T-helper 1 cell (primary cell): ENCODE measurements around the gene MS4A4A.
A peak's percentile ranks its signal among the peaks of the same experiment; 100 is the strongest.
"Not testable (repeated sequence)": the region's sequence is repeated elsewhere in the genome, so short reads cannot be mapped to it uniquely, and the experiment has no call there.

Experiments
- DNase-seq, 5 donors: peaks; one replicate each; pipeline ENCODE4 v3.0.0-alpha.2; 2012 to 2020
- total RNA-seq, 4 donors: gene quantifications; one replicate each; lab custom pipeline; 2026; lab: John Stamatoyannopoulos, UW

MS4A4A gene
- 0 reads per million in 4 donors for total RNA-seq

DNA sequence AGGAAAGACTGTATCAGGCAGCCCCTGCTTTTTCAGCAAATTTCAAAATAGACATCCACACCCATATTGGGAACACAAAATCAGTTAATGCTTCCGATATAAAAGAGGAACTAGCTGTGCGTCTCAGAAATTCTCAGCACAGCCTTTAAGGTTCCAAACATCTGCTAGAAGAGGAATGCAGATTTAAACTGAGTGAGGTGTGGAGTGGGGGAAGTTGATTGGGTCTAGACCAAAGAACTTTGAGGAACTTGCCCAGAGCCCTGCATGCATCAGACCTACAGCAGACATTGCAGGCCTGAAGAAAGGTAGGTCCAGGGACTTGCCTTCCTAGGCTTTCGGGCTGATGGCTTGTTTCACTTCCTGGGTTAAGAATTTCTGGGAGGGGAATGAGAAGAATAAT lies at the start of gene MS4A4A:
Gene MS4A4A (plus strand): TSS at position 255 of the 400 bp plus-strand sequence. CDS start 10 bp downstream, at position 265.
- DNase-seq = no peak

DNA sequence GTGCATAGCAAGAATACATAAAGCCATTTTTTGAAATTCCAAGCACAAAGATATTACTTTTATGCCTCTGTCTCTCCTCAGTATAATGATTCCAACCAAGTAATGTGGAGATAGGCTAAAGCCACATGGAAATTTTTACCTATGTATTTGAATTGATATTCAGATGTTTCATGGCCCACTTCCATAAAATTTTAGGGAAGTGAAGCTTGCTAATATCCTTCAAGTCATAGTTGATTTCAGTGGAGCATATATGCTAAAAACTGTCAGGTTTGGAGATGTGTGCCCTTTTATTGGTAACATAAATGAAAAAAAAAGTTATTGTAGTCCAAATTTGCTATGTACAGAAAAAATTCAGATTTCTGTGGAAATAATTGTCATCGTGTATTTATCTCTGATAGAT lies 49.8 kb upstream of the MS4A4A start:
- DNase-seq = no peak

DNA sequence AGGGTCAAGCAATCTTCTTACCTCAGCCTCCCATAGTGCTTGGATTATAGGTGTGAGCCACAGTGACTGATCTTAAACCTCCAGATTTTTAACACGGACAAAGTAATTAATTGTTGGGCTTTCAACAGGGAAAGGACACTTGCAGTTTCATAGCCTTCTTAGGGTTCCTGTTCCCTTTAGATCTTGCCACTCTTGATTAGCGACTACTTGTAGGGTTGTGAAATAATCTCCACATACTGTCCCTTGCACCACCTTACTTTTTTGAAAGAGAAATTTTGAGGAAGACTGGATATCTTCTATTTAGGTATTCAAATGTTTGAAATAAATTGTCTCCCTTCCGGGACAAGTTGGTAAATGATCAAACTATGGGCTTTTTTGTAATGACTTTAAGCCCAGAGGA lies 45.1 kb upstream of the MS4A4A start:
- no peak for DNase-seq

DNA sequence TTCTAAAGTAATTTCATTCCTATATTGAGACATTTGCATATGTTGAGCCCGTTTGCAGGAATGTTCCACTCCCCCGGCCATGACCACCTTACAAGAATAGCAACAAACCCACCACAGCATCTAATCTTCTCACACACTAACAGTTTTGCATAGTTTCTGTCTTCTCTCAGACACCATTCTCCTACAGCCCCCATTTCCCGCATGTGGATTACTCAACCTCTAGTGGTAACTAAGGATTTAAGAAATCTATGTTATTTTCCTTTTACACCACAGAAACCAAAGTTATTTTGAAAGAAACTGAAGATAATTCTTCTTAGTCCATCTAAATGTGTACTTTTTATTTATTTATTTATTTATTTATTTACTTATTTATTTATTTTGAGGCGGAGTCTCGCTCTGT lies 39.8 kb upstream of the MS4A4A start:
- no peak for DNase-seq

DNA sequence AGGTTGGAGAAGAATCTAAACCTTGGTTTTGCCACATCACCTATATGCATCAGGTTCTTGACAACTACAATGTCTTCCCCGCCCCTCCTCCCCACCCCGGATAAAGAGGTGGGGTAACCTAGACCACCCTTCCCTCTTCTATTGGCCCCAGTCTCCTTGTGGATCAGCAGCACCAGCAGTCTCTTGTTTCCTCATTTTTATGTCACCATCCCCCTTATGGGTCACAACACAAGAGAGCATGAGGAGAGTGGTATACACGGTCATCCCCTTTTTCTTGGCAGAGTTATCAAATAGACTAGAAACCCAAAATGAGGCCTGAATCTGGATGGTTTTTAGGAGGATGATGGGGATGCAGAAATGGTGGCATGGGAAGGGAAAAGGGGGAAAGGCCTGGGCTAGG lies 38.7 kb upstream of the MS4A4A start:
- DNase-seq = no peak

DNA sequence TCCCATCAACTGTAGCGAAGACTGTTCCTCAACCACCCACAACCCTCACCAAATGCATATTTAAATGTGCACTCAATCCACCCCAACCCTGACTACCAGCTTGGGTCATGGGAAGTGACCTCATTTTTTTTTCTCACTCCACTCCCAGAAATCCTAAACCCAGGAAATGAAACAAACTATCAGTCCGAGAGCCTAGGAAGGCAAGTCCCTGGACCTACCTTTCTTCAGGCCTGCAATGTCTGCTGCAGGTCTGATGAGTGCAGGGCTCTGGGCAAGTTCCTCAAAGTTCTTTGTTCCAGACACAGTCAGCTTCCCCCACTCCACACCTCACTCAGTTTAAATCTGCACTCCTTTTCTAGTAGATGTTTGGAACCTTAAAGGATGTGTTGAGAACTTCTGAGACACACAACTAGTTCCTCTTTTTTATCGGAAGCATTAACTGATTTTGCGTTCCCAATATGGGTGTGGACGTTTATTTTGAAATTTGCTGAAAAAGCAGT lies 37.7 kb upstream of the MS4A4A start, which contains the start of gene MS4A4E:
Gene MS4A4E (minus strand): TSS at position 398 of the 500 bp plus-strand sequence. CDS start 13,082 bp downstream, outside the sequence.
- DNase-seq = no peak

DNA sequence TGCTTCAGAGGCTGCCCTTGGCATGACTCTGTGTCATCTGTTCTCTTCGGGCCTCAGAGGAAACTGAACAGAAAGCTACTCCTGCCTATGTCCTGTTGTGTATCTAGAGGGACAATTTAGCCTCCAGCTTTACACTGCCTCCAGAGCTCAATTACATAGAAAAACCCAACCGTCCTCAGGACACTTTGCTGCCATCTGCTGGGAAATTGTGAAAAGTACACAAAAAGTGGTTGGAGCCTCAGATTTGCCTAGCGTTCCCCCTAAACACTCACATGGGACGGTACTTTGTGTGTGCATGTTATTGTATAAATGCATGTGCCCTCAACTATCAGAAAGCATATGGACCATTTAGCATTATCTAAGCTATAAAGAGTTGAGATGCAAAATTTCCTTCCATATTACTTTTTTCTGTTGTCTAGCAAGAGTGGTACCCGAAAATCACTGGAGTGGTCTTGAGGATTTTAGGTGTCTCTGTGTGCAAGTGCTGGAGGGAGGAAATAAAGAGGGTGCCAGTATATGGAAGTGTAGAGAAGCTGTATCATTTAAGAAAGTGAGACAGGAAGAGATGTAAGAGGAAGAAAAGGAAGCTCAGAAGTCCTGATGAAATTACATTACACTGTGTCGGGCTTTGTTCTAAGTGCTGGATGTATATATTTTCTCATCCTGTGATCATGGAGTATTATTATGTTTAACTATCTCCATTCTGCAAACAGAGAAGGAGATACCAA lies 28.8 kb upstream of the MS4A4A start:
- DNase-seq = no peak

DNA sequence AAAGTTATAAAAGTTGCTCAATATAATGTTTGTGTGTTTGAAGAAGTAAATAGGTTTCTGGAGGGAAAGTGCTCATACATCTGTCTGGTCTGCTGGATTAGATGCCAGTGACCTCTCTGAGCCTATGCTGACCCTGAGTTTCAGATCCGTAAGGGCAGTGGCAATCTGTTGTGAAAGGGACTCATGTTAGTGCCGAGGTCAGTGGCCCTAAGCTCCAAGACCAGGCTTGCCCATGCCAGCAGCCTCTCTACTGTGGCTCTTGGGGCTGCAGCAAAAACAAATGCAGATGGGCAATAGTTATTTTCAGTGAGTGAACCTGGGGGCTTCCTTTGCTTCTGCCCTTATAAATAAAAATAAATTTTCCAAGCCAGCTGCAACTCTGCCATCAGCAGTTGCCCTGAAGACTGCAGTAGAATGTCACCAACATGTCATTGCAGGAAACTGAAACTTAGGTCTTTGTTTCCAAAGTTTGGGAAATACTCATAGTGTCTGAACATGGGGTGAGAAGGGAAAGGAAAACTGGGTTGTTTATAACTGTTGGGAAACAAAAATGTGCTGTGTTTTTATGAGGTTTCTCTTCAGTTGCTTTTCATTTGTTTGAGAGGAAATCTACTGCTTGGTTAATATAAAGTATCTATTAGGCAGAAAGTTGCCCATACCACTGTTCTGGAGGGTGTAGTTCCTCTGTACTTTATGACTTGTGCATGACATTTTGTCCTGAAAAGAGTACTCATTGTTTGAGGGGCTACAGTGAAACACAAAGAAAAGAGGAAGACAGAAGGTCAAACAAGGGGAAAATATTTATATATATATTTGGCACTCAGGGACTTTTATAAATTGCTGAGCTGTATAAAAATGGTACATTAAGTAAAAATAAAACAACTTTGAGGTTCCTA lies 28.0 kb upstream of the MS4A4A start:
- DNase-seq = no peak

DNA sequence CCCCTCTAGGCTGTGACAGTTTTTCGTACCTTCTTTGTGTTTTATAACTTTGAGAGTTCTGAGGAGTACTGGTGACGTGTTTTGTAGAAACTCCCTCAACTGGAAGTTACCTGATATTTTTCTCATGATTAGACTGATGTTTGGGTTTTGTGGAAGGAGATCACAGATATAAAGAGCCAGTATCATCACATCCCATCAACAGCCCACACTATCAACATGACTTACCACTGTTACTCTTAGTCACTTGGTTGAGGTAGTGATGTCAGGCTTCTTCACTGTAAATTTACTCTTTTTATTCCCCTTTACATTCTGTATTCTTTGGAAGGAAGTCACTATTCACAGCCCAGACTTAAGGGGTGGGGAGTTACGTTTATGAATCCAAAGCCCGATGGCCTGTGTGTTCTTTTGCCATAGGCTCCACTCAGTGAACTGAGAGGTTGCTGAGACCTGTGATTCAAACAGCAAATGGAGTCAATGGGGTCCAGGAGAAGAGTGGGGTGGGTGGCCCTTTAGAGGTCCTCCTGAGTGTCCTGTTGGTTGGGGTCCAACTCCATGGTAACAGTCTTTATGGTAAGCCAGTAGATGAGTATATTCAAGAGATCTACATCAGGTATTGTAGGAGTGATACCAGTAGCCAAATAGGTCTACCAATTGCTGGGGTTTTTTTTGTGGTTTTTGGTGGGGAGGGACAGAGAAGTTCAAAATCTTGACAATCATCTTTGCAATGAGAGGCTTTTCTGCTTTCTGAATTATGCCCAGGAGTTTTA lies 22.3 kb upstream of the MS4A4A start:
- no peak for DNase-seq

DNA sequence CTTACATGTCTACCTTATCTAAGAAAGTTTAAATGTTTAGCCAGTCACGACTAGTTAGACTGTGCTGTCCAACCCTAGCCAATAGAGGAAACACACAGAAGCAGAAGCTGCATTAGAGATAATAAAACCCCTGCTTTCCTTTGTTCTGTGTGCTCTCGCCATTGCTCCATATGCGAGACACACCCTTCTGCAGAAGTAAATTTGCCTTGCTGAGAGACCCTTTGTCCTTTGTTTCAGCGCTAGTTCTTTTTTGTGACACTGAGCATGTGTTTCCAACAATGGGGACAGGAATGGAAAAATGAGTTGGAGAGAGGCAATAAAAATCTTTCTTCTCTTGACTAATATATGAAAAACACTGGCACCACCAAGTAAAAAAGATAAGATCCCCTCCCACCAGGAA lies 19.5 kb upstream of the MS4A4A start:
- DNase-seq = no peak

DNA sequence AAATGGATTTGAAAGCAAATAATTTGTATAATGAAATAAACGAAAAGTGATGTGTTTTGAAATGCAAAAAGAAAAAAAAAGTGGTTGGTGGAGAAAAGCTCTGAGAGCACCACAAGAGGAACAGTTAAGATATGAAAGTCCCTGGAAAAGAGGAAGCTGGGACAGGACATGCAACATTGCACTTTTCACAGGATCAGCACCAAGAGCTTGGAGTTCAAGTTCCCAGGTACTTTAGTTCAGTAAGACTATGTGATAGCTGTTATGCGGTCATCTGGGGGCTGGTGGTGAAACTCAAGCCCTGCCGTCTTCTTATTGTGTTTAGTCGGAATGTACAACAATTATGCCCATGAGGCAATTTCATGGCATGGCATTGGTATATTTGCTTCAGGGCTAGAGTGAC lies 17.1 kb upstream of the MS4A4A start:
- no peak for DNase-seq

DNA sequence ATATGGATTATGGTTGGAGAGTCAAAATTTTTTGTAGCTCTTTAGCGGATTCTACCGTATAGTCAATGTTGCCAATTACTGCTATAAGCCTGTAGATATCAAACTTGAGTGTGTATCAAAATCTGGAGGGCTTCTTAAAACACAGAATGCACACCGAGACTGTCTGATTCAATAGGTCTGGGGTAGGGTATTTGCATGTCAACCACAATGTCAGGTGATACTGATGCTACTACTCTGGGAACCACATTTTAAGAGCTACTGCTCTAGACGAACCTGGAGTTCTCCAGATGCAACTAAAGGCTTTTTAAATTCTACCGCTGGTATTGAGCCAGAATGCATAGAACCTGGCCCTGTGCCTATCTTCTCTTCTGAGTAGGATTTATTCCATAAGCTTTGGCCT lies 15.8 kb upstream of the MS4A4A start:
- no peak for DNase-seq

DNA sequence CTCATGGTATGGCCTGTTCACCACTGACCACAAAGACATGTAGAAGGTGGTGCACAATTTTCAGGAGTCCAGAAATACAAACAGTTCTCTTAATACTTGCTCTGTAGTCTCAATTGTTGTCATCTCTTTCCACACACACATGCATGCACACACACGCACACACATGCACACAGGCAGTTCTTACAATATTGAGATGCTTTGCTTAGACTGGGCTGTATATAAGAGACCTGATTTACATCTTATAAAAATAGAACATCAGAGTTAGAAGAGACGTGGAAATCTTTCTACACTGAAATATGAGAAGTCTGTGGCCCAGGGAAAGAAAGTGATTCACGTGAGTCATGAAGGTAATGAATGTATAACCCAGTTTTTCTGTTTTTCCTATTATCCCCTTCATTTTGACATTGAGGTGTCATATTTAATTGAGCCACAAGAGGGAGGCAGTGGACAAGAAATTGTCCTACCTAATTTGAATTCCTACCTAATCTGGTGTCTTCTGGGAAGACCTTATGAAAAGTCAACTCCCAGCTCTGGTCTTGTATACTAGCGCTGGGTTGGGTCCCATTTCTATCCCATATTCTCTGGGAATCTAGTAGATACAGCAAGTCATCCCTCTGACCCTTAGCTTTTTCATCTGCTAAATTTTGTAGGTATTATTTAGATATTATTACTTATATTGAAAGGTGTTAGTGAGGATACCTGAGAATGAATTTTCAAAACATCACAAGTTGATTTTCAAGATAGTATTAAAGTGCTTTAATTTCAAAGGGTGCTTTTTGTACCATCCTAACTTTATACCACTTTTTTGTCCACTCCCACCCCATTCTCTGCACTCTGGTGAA lies 14.9 kb upstream of the MS4A4A start:
- DNase-seq = peak in 1 of 5 donors; percentile 11

DNA sequence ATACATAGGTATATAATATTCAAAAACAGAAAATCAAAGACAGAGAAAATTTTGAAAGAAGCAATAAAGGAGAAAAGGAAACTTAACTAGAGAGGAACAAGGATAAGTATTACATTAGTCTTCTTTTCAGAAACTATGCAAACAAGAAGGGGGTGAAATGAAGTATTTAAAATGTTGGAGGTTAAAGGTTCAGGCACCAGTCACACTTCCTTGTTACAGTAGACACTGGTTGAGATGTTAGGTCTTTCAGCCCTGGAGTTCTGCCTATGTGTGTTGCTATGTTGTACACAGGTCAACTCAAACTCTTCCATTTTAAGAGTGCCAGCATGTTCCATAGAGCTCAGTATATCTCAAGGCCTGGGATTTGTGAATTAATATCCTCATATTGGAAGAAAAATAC lies 6.0 kb upstream of the MS4A4A start:
- no peak for DNase-seq

DNA sequence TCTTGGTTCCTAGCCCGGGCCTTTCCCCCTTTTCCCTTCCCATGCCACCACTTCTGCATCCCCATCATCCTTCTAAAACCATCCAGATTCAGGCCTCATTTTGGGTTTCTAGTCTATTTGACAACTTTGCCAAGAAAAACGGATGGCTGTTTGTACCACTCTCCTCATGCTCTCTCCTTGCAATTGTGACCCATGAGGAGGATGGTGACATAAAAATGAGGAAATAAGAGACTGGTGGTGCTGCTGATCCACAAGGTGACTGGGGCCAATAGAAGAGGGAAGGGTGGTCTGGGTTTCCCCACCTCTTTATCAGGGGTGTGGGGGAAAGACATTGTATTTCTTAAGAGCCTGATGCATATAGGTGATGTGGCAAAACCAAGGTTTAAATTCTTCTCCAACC lies 1.0 kb downstream of the MS4A4A start:
- no peak for DNase-seq

DNA sequence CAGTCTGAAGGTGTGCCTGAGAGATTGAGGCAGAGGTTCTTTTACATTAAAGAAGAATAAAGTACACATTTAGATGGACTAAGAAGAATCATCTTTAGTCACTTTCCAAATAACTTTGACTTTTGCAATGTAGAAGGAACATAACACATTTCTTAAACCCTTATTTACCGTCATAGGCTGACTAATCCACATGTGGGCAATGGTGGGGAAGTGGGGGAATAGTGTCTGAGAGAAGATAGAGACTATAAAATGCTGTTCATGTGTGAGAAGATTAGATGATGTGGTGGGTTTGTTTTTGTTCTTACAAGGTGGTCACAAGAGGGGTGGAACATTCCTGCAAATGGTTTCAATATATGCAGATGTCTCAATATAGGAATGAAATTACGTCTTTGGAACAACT lies 1.8 kb downstream of the MS4A4A start:
- no peak for DNase-seq

DNA sequence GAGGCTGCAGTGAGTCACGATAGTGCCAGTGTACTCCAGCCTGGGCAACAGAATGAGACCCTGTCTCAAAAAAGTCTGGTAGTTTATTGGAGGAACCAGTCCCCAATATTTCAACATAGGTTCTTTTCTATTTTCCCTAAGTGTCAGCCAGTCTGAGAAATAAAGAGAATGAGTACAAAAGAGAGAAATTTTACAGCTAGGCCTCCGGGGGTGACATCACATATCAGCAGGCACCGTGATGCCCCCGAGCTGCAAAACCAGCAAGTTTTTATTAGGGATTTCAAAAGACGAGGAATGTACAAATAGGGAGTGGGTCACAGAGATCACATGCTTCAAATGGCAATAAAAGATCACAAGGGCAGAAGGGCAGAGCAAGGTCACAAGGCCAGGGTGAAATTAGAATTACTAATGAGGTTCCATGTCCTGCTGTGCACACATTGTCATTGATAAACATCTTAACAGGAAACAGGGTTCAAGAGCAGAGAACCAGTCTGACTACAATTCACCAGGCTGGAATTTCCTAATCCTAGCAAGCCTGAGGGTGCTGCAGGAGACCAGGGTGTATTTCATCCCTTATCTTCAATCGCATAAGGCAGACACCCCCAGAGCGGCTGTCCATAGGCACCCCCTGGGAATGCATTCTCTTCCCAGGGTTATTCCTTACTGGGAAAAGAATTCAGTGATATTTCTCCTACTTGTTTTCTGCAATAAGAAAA lies 5.1 kb downstream of the MS4A4A start:
- not testable (repeated sequence) for DNase-seq

DNA sequence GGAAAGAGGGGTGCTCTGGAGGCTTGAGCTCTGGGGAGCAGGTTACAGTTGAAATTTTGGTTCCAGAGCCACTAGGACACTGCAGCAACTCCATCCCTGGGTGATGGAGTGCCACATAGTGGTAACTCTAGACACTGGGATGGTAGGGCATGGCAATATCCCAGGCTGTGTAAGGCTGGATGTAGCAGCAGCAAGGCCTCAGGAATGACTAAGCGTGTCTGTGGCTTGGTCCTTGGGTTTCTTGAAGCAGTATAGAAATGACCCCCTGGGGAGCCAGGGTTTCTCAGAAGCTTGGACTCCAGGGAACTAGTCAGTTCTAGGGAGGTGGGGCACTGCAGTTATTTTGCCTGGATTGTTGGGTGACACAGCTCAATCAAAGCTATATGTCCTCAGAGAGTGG lies 8.1 kb downstream of the MS4A4A start:
- DNase-seq = no peak

DNA sequence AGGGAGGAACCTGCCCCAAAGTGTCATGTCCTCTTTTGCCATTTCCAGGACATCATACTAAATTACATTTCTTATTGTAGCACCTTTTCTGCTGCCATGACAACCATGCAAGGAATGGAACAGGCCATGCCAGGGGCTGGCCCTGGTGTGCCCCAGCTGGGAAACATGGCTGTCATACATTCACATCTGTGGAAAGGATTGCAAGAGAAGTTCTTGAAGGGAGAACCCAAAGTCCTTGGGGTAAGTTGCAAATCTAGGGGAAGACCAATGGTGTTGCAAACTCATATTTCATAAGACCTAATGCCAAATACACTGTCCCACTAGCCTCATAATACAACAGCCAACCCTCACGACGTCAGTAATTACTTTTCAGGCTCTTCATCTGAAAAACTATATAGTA lies 11.7 kb downstream of the MS4A4A start:
- no peak for DNase-seq

DNA sequence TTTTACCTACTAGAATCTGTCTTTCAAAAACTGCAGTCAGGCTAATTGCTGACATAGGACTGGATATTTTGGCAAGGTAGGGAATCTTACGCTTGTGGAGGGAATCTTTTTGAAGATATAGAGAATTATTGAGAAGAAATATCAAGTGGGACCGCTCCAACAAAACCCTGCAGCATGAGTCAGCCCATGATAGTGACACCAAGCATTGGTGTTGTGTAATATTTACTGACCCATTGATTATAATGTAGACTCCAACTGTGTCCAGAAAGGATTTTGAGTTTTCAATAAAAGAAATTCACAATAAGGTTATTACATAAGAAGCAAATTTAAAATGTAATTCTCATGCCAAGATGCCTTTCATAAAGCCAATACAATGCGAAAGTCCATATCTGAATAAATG lies 20.7 kb downstream of the MS4A4A start:
- no peak for DNase-seq

DNA sequence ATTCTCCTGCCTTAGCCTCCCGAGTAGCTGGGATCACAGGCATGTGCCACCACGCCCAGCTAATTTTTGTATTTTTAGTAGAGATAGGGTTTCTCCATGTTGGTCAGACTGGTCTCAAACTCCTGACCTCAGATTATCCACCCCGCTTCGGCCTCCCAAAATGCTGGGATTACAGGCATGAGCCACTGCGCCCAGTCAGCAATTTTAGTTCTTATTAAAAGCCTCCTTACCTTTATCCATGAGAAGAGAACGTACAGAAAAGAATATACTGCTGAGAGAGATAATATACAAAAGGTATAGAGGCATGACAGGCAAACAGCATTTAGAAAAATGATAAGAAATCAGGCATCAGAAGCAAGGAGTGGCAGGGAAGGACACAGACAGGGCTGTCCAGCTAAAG lies 21.4 kb downstream of the MS4A4A start:
- DNase-seq = not testable (repeated sequence)
